Natural killer cell (primary cell): ENCODE data around the gene NUP98. TPM values are rescaled to one million over a fixed set of nuclear protein-coding genes. Genes with fewer than 3 reads are reported as not detected.

ENCODE experiments used
- ATAC-seq, 3 donors: fragments of 150-1000 bp in 2 of 3; fragments of 200-7000 bp in 1 of 3; cut with Tn5 transposase; 1 replicate in 1 of 3; 2 replicates in 2 of 3; pipeline ENCODE4 v1.10.0; 2021; ENCODE audit warnings: mild to moderate bottlenecking in 2 of 3, moderate library complexity in 2 of 3
- DNase-seq, 2 donors: peaks; one replicate each; pipeline versions ENCODE4 v3.0.0 to v3.0.0-alpha.2; 2013 to 2021; ENCODE audit warnings: mixed read lengths in 1 of 2
- H3K27ac ChIP-seq: one replicate; pipeline ENCODE4 v1.5.1; 2013; ENCODE audit warnings: mild to moderate bottlenecking, low read length
- H3K27me3 ChIP-seq: one replicate; pipeline ENCODE4 v1.6.1; 2013; ENCODE audit warnings: low read length; ENCODE audit not compliant: control insufficient read depth, insufficient read depth
- H3K36me3 ChIP-seq: one replicate; pipeline ENCODE4 v1.6.1; 2013; ENCODE audit warnings: low read length; ENCODE audit not compliant: control insufficient read depth, insufficient read depth
- H3K4me1 ChIP-seq: one replicate; pipeline ENCODE4 v1.6.1; 2013; ENCODE audit warnings: low read length; ENCODE audit not compliant: control insufficient read depth, insufficient read depth
- H3K4me3 ChIP-seq: one replicate; pipeline ENCODE4 v1.5.1; 2013; ENCODE audit warnings: low read length
- H3K9me3 ChIP-seq: one replicate; pipeline ENCODE4 v1.6.1; 2013; ENCODE audit warnings: low read length; ENCODE audit not compliant: control insufficient read depth, insufficient read depth
- H3K27ac Mint-ChIP-seq, 2 donors: one replicate each; pipeline ENCODE4 v1.8.0; 2022; ENCODE audit warnings: mild to moderate bottlenecking in 2 of 2, mixed read lengths in 2 of 2, moderate library complexity in 1 of 2
- H3K27me3 Mint-ChIP-seq, 2 donors: one replicate each; pipeline ENCODE4 v1.8.0; 2022; ENCODE audit warnings: low read depth in 2 of 2, mixed read lengths in 2 of 2
- H3K36me3 Mint-ChIP-seq: one replicate; pipeline ENCODE4 v1.8.0; 2022; ENCODE audit warnings: mixed read lengths
- H3K4me1 Mint-ChIP-seq, 2 donors: one replicate each; pipeline ENCODE4 v1.8.0; 2022; ENCODE audit warnings: mixed read lengths in 2 of 2
- H3K4me3 Mint-ChIP-seq: one replicate; pipeline ENCODE4 v1.8.0; 2022; ENCODE audit warnings: mild to moderate bottlenecking, moderate library complexity, mixed read lengths
- H3K9me3 Mint-ChIP-seq, 2 donors: one replicate each; pipeline ENCODE4 v1.8.0; 2022; ENCODE audit warnings: mixed read lengths in 2 of 2
- WGBS: methylation state at CpG from one replicate; pipeline ENCODE4 v1.1.7; 2013; ENCODE audit warnings: missing lambda C conversion rate; ENCODE audit not compliant: insufficient coverage; 5-methylcytosine and 5-hydroxymethylcytosine counted together
- intact Hi-C: fragments of 100-400 bp; cut with micrococcal nuclease; formaldehyde crosslinking; loops from one replicate; pipeline ENCODE4 v1.14.2; 2022
- total RNA-seq, 4 donors: library from RNA; stranded (reverse); fragments of 120-200 nt in 1 of 4; gene quantifications; one replicate each; pipeline versions ENCODE4 v1.2.3 to v1.2.4, GENCODE V29; 2013 to 2022
- TF ChIP-seq, protein P1 (sequence below): fragments of 200-600 bp; IDR thresholded peaks from one replicate; pipeline ENCODE4 v1.8.0; 2022; ENCODE audit warnings: antibody characterized with exemption

NUP98 gene
- total RNA-seq, 3 donors from 2014 or later (not counting 1 experiment from before 2014, with no cell fraction given), result 88.5 to 103 (median 92.8) TPM

DNA sequence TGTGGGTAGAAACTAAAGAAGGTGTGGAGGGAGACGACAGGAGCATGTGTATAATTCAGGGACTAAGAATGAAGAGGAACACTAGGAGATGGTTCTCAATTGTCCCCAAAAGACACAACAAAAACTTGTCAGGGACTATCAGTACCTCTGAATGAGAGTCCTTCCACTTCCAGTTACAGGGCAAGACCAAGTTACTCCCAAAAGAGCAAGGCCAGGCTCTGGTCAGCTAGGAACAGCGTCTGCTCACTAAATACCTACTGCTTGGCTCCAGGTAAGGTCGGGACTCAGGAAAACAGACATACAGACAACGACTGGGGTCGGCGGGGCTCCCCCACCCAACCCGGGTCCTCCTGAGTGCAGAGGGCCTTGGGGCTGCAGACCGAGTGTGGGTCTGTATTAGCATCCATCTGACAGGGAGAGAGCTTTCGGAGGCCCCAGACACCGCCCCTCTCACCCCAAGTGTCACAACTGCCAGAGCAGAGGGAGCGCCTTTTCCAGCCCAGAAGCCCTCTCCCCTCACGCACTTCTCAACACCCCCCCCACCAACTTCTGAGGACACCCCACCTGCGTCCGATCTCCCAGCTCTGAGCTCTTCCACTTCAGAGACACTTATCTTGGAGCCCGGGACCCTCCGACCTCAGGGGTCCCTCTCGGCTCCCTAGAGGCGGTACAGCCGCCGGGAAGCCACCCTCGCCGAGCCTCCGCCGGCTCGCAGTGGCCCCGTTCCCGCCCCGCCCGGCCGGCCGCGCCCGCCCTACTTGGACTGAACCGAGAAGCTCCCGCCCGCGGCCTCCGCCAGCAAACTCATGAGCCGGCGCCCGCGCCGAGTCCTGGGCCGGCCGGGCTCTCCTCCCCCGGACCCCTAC, 42.9 kb upstream of the NUP98 start:
- Histone ChIP-seq H3K9me3 (no peaks in the 10 kb centered on the region), H3K27ac (peak overlapping the region; percentile 84), H3K4me3 (peak overlapping the region; percentile 77), H3K4me1 (peaks cover 58% of the 10 kb centered on the region), H3K36me3 (no peaks in the 10 kb centered on the region), H3K27me3 (no peaks in the 10 kb centered on the region)
- Mint-ChIP-seq H3K4me1 (peaks cover 38 to 51% of the 10 kb centered on the region in 2 donors), H3K36me3 (no peaks in the 10 kb centered on the region), H3K9me3 (no peaks in the 10 kb centered on the region), H3K4me3 (peak overlapping the region; percentile 90), H3K27ac (peak overlapping the region; percentile 90 to 95), H3K27me3 (no peaks in the 10 kb centered on the region)
- intact Hi-C loops, result loop anchor here (2.0 kb wide), 1 partner anchor 15 kb away; no protein-coding TSS in a partner anchor
- TF ChIP-seq, protein P1, sequence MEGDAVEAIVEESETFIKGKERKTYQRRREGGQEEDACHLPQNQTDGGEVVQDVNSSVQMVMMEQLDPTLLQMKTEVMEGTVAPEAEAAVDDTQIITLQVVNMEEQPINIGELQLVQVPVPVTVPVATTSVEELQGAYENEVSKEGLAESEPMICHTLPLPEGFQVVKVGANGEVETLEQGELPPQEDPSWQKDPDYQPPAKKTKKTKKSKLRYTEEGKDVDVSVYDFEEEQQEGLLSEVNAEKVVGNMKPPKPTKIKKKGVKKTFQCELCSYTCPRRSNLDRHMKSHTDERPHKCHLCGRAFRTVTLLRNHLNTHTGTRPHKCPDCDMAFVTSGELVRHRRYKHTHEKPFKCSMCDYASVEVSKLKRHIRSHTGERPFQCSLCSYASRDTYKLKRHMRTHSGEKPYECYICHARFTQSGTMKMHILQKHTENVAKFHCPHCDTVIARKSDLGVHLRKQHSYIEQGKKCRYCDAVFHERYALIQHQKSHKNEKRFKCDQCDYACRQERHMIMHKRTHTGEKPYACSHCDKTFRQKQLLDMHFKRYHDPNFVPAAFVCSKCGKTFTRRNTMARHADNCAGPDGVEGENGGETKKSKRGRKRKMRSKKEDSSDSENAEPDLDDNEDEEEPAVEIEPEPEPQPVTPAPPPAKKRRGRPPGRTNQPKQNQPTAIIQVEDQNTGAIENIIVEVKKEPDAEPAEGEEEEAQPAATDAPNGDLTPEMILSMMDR, result no peak
- DNase-seq (peak; percentile 42 to 65), ATAC-seq (no peak)
- under 1% methylated on average over 46 of the region's 46 CpGs for WGBS

DNA sequence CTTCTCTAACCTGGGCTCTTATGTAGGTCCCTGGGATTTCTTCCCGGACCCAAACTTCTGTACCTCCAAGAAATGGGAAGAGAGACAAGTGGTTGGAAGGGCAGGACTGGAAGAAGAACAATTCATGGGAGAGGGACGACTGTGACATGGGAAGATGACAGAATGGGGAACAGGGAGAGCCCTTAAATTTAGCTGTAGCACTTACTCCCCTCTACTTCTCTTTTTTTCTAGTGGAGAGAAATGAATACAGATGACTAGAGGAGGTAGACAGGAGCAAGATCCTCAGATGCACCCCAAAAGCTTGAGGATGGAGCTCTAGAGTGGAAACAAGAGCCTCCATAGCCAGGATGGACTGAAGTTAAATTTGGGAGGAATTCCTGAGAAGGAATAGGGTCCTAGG, 41.1 kb upstream of the NUP98 start:
- DNase-seq (no peak), ATAC-seq (no peak)
- Mint-ChIP-seq H3K4me3 (peak overlapping the region; percentile 90), H3K4me1 (peaks cover 56 to 69% of the 10 kb centered on the region in 2 donors), H3K36me3 (no peaks in the 10 kb centered on the region), H3K27me3 (no peaks in the 10 kb centered on the region), H3K27ac (peak overlapping the region; percentile 90 to 95), H3K9me3 (no peaks in the 10 kb centered on the region)
- Histone ChIP-seq H3K9me3 (no peaks in the 10 kb centered on the region), H3K36me3 (no peaks in the 10 kb centered on the region), H3K27ac (peak overlapping the region; percentile 84), H3K27me3 (no peaks in the 10 kb centered on the region), H3K4me3 (peak overlapping the region; percentile 77), H3K4me1 (peaks cover 75% of the 10 kb centered on the region)
- intact Hi-C loops, result loop anchor here (5.0 kb wide), 2 partner anchors 51 to 109 kb away; no protein-coding TSS in a partner anchor
- TF ChIP-seq, protein P1, result no peak
- WGBS, result 60% methylated on average over 1 of the region's 2 CpGs

DNA sequence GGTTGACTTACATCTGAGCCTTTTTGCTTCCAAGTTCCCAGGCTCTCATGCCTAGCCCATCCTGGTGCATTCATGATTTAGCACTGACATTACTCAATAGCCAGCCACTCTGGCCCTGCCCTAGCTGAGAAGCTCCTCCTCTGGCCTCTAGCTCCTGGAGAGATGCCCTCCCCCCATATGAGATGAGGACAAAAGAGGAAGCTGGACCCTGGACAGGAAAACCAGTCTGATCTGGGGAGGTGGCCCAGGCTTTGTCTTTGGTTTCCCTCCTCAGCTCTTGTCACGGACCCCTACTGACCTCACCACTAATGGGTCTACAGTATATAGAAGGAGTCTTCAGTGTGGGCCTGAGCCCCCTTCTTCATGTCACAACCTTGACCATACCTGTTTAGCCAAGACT, 40.4 kb upstream of the NUP98 start:
- TF ChIP-seq, protein P1, result no peak
- DNase-seq, result no peak
- H3K27ac ChIP-seq, result peak overlapping the region; percentile 84
- H3K9me3 Mint-ChIP-seq, result no peaks in the 10 kb centered on the region
- 0% methylated on average over 1 of the region's 1 CpG for WGBS
- no peaks in the 10 kb centered on the region for H3K27me3 Mint-ChIP-seq
- peaks cover 1% of the 10 kb centered on the region for H3K36me3 ChIP-seq
- peak overlapping the region; percentile 90 for H3K4me3 Mint-ChIP-seq
- no peak for ATAC-seq
- H3K36me3 Mint-ChIP-seq, result no peaks in the 10 kb centered on the region
- intact Hi-C loops, result loop anchor here (5.0 kb wide), 2 partner anchors 50 to 110 kb away; no protein-coding TSS in a partner anchor
- H3K4me1 Mint-ChIP-seq, result peaks cover 62 to 76% of the 10 kb centered on the region in 2 donors
- peak overlapping the region; percentile 90 to 95 for H3K27ac Mint-ChIP-seq
- no peak overlapping the region for H3K4me3 ChIP-seq
- peaks cover 82% of the 10 kb centered on the region for H3K4me1 ChIP-seq
- H3K9me3 ChIP-seq, result no peaks in the 10 kb centered on the region
- H3K27me3 ChIP-seq, result no peaks in the 10 kb centered on the region
